Inflammatory macrophage (primary cell): Measurements from ENCODE around the gene FOXP1.

ENCODE experiments used
- DNase-seq, 2 donors: peaks; one replicate each; pipeline ENCODE4 v3.0.0-alpha.2; 2020 to 2022

Gene FOXP1

GRCh38 chr3:71253169-71253568 is 330.4 kb downstream of the FOXP1 start:
- no peak for DNase-seq

GRCh38 chr3:71252466-71252865 is 331.1 kb downstream of the FOXP1 start:
- DNase-seq, result no peak

- DNase-seq, result peak in 1 of 2 donors; percentile 28
Observed at GRCh38 chr3:71251156-71251775, 332.3 kb downstream of the FOXP1 start.

- DNase-seq, result no peak
Observed at GRCh38 chr3:71250026-71250425, 333.5 kb downstream of the FOXP1 start.

GRCh38 chr3:71247958-71248335 is 335.6 kb downstream of the FOXP1 start:
- DNase-seq, result no peak

- peak in 1 of 2 donors; percentile 3 for DNase-seq
Observed at GRCh38 chr3:71247221-71247957, 336.1 kb downstream of the FOXP1 start.

- DNase-seq, result no peak
Observed at GRCh38 chr3:71245971-71246880, 337.3 kb downstream of the FOXP1 start.

- DNase-seq, result no peak
Observed at GRCh38 chr3:71244826-71245488, 338.6 kb downstream of the FOXP1 start.

GRCh38 chr3:71244153-71244825 is 339.2 kb downstream of the FOXP1 start:
- DNase-seq, result no peak

- DNase-seq, result no peak
Observed at GRCh38 chr3:71243229-71243628, 340.3 kb downstream of the FOXP1 start.

- DNase-seq, result no peak
Observed at GRCh38 chr3:71241981-71242560, 341.5 kb downstream of the FOXP1 start.

GRCh38 chr3:71241246-71241901 is 342.2 kb downstream of the FOXP1 start:
- no peak for DNase-seq

- DNase-seq, result no peak
Observed at GRCh38 chr3:71240034-71240433, 343.5 kb downstream of the FOXP1 start.

GRCh38 chr3:71238355-71238757 is 345.2 kb downstream of the FOXP1 start:
- DNase-seq, result no peak

- no peak for DNase-seq
Observed at GRCh38 chr3:71237672-71238071, 345.9 kb downstream of the FOXP1 start.

- DNase-seq, result no peak
Observed at GRCh38 chr3:71235846-71236245, 347.7 kb downstream of the FOXP1 start.

- DNase-seq, result no peak
Observed at GRCh38 chr3:71232895-71233294, 350.6 kb downstream of the FOXP1 start.

- no peak for DNase-seq
Observed at GRCh38 chr3:71232175-71232679, 351.3 kb downstream of the FOXP1 start.

- DNase-seq, result no peak
Observed at GRCh38 chr3:71231680-71232079, 351.8 kb downstream of the FOXP1 start.

- DNase-seq, result no peak
Observed at GRCh38 chr3:71229905-71230657, 353.4 kb downstream of the FOXP1 start.
